WTC11 (cell line): Measurements from ENCODE around the gene LOXL4.
"Not testable (repeated sequence)": the region's sequence is repeated elsewhere in the genome, so short reads cannot be mapped to it uniquely, and the experiment has no call there.

Source experiments
- JUN ChIP-seq: sonication (generic); formaldehyde crosslinking; IDR thresholded peaks from 2 replicates; pipeline ENCODE4 v1.8.0; 2023; ENCODE audit warnings: mild to moderate bottlenecking, missing genetic modification reagents
- RELA ChIP-seq: sonication (generic); formaldehyde crosslinking; IDR thresholded peaks from 2 replicates; pipeline ENCODE4 v1.8.1; 2022; ENCODE audit warnings: missing genetic modification reagents, mild to moderate bottlenecking, borderline replicate concordance

GRCh38 chr10:98228266-98228665 is 39.7 kb downstream of the LOXL4 start:
- not testable (repeated sequence) for TF ChIP-seq JUN, RELA (CRISPR knock-in tag)
